C4-2B (cell line): ENCODE measurements around the gene HERC2.

Experiments
- CTCF ChIP-seq: fragments of 450-650 bp; conservative IDR thresholded peaks from 2 replicates; pipeline ENCODE4 v1.5.1; 2017; ENCODE audit warnings: mild to moderate bottlenecking
- ZFX ChIP-seq: fragments of 450-650 bp; IDR thresholded peaks from 2 replicates; pipeline ENCODE4 v1.6.1; 2017

- TF ChIP-seq CTCF (no peak), ZFX (no peak)
Measured at GRCh38 chr15:28097656-28098359, 224.2 kb downstream of the HERC2 start.
